Measurements from ENCODE around the gene MMRN2.
"Not testable (repeated sequence)": the region's sequence is repeated elsewhere in the genome, so short reads cannot be mapped to it uniquely, and the experiment has no call there.

Gene MMRN2

DNA sequence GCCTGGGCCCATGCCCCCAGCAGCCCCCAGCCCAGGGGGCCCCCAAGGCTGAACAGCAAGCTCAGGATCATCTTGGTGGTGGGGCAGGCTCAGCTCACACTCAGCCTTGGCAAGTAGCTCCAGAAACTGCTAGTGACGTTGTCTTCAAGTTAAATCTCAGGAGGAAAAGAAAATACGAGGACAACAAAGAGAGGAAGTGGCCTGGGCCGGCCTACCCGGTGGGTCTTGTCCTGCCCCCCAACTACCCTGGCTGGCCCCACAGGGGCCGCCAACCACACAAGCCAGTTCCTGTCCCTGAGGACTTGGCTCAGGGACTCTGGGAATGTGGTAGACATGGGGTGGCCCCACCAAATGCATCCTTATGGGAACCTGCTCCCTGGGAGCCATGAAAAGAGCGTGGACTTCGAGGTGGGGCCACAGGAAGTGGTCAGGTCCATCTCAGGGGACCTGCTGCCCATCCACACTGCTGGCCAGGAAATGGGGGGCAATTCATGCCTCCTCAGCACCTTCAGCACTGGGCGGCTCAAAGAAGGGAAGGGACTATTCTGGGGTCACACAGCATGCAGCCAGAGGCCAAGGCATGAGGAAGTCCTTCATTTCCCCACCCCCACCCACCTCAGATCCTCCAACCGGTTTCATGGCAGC, at the start of gene MMRN2:
TSS of gene MMRN2 (minus strand) at position 145 of the 645 bp plus-strand sequence. CDS start at position 71, 74 bp downstream.
- no peak for TF ChIP-seq POLR2A (IDR thresholded peaks at IDR 0.05; ENCODE audit: low read depth, low read length)
- FAIRE-seq (no peak), DNase-seq (ENCODE audit: insufficient read length, low spot score) (no peak)

DNA sequence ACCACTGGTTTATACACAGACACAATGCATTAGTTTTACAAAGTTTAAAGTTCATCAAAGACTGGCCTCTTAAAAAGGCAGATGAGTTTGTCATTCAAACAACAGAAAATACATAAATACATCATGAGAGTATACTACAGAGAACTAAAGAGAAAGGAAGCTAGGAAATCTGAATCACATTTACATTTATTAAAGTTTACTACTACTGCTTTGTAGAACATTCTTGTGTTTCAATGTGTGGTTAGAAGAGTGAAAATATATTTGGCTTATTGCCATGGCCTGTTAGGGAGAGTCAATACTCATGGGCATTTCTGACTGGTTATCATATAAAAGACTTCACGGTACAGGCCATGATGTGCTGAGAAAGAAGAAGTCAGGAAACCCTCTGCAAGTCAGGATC, 49.7 kb upstream of the MMRN2 start:
- DNase-seq (ENCODE audit: insufficient read length, low spot score); FAIRE-seq: not testable (repeated sequence)

DNA sequence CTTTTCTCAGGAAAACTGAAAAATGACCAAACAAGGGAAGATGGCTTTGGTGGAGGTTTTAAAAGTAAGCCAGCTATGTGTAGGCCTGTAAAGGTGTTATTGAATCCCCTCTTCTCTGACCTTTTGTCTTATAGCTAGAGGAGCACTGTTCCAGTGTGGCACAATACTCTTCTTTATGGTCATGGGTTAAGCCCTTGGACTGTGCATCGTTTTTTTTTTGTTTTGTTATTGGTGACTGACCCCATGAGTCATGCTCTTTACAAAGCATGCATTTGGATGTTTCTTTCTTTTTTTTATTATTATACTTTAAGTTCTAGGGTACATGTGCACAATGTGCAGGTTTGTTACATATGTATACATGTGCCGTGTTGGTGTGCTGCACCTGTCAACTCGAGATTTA, 43.1 kb upstream of the MMRN2 start:
- TF ChIP-seq POLR2A (IDR thresholded peaks at IDR 0.05; ENCODE audit: low read depth, low read length), result no peak
- no peak for DNase-seq (ENCODE audit: insufficient read length, low spot score)
- FAIRE-seq, result no peak

DNA sequence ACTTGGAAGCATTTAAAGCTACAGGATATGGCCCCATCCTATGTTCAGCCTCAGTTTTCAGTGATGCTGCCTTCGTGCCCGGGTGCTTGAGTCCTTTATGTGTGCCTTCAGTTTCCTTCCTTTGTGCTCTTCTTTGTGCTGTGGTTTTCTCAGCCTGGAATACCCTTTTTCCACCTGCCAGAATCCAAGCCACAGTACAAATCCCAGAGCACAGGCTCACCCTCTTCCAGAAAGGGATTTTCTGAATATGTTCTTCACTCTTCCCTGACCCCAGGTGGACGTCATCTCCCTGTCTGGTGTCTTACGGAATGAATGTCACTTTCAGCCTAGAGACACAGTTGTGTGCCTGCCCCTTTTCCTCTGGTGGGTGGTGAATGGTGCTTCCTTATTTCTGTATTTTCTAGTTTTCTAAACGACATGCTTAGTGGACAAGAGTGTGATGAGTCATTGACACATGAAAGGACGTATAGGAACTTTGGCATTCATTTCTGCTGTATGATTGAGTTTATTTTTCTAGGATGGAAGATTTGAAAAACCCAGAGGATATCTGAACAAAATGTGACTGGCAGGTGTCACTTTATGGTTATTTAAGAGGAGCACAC, 42.5 kb upstream of the MMRN2 start:
- not testable (repeated sequence) for DNase-seq (ENCODE audit: insufficient read length, low spot score)
- peak; percentile 27 for FAIRE-seq

DNA sequence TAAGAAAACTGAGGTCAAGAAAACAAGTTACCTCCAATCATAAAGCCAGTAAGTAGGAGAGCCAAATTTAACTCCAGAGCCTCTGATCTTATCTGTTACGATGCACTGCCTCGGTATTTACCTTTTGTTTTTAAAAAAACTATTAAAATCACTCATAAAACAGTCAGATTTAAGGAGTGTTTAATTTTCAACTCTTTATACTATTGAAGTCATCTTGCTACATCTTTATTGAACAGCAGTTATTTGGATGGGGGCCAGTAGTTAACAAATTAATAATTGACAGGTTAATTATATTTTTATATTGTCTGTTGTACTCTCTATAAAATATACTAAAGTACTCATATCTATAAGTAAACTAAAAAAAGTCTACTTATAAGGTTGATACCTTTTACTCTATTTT, 35.5 kb upstream of the MMRN2 start:
- DNase-seq (ENCODE audit: insufficient read length, low spot score) (no peak), FAIRE-seq (no peak)
- TF ChIP-seq POLR2A (IDR thresholded peaks at IDR 0.05; ENCODE audit: low read depth, low read length), result no peak

- TF ChIP-seq POLR2A (IDR thresholded peaks at IDR 0.05; ENCODE audit: low read depth, low read length), result no peak
- FAIRE-seq (no peak), DNase-seq (ENCODE audit: insufficient read length, low spot score) (no peak)
Measured at GRCh38 chr10:86992456-86992855, 35.0 kb upstream of the MMRN2 start.

DNA sequence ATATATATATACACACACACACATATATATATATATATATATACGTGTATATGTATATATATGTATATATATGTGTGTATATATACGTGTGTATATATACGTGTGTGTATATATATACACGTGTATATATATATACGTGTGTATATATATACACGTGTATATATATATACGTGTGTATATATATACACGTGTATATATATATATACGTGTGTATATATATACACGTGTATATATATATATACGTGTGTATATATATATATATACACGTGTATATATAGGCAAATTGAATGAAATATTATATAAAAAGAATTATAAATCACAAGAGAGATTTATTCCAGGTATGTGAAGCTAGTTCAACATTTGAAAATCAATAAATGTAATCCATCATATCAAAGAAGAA, 33.9 kb upstream of the MMRN2 start:
- DNase-seq (ENCODE audit: insufficient read length, low spot score); FAIRE-seq: not testable (repeated sequence)

DNA sequence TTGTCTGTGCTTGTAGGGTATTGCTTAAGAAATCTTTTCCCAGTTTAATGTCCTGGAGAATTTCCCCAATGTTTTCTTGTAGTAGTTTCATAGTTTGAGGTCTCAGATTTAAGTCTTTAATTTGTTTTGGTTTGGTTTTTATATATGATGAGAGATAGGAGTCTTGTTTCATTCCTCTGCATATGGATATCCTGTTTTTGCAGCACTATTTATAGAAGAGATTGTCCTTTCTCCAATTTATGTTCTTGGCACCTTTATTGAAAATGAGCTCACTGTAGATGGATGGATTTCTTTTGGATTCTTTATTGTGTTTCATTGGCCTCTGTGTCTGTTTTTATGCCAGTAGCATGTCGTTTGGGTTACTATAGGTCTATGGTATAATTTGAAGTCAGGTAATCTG, 31.1 kb upstream of the MMRN2 start:
- DNase-seq (ENCODE audit: insufficient read length, low spot score) (no peak), FAIRE-seq (peak; percentile 50)
- TF ChIP-seq POLR2A (IDR thresholded peaks at IDR 0.05; ENCODE audit: low read depth, low read length), result no peak

GRCh38 chr10:86984498-86984897, 27.1 kb upstream of the MMRN2 start:
- not testable (repeated sequence) for FAIRE-seq

GRCh38 chr10:86981716-86982115, 24.3 kb upstream of the MMRN2 start:
- DNase-seq (ENCODE audit: insufficient read length, low spot score) (no peak), FAIRE-seq (no peak)
- no peak for TF ChIP-seq POLR2A (IDR thresholded peaks at IDR 0.05; ENCODE audit: low read depth, low read length)

More at GRCh38 chr10:86984498-86984897, 27.1 kb upstream of the MMRN2 start:
- not testable (repeated sequence) for DNase-seq (ENCODE audit: insufficient read length, low spot score)

DNA sequence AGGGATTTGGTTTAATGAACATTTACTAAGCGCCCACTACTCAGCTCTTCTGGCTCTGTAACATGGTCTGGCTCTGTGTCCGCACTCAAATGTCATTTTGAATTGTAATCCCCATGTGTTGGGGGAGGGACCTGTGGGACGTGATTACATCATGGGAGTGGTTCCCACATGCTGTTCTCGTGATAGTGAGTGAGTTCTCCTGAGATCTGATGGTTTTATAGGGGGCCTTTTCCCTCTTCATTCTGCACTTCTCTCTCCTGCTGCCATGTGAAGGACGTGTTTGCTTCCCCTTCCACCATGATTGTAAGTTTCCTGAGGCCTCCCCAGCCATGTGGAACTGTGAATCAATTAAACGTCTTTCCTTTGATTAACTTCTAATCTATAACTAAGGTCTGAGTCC, 23.6 kb upstream of the MMRN2 start:
- FAIRE-seq; DNase-seq (ENCODE audit: insufficient read length, low spot score): not testable (repeated sequence)

GRCh38 chr10:86979977-86980448, 22.6 kb upstream of the MMRN2 start:
- TF ChIP-seq POLR2A (IDR thresholded peaks at IDR 0.05; ENCODE audit: low read depth, low read length), result no peak
- DNase-seq (ENCODE audit: insufficient read length, low spot score), result no peak
- FAIRE-seq, result no peak

GRCh38 chr10:86979296-86979818, 21.9 kb upstream of the MMRN2 start:
- DNase-seq (ENCODE audit: insufficient read length, low spot score) (no peak), FAIRE-seq (no peak)
- TF ChIP-seq POLR2A (IDR thresholded peaks at IDR 0.05; ENCODE audit: low read depth, low read length), result no peak

- FAIRE-seq; DNase-seq (ENCODE audit: insufficient read length, low spot score): not testable (repeated sequence)
Measured at GRCh38 chr10:86978457-86978856, 21.0 kb upstream of the MMRN2 start.

GRCh38 chr10:86976362-86977056, 19.1 kb upstream of the MMRN2 start:
- FAIRE-seq (no peak), DNase-seq (ENCODE audit: insufficient read length, low spot score) (no peak)
- TF ChIP-seq POLR2A (IDR thresholded peaks at IDR 0.05; ENCODE audit: low read depth, low read length), result no peak

Measured in H54 (cell line).